GM21576 (cell line): ENCODE results near the gene RGS6.

ENCODE experiments used
- ATAC-seq: cut with Tn5 transposase; IDR thresholded peaks from one replicate; pipeline ENCODE4 v1.9.1; 2021; ENCODE audit warnings: mild to moderate bottlenecking, moderate library complexity; ENCODE audit not compliant: unreplicated experiment

Gene RGS6

DNA sequence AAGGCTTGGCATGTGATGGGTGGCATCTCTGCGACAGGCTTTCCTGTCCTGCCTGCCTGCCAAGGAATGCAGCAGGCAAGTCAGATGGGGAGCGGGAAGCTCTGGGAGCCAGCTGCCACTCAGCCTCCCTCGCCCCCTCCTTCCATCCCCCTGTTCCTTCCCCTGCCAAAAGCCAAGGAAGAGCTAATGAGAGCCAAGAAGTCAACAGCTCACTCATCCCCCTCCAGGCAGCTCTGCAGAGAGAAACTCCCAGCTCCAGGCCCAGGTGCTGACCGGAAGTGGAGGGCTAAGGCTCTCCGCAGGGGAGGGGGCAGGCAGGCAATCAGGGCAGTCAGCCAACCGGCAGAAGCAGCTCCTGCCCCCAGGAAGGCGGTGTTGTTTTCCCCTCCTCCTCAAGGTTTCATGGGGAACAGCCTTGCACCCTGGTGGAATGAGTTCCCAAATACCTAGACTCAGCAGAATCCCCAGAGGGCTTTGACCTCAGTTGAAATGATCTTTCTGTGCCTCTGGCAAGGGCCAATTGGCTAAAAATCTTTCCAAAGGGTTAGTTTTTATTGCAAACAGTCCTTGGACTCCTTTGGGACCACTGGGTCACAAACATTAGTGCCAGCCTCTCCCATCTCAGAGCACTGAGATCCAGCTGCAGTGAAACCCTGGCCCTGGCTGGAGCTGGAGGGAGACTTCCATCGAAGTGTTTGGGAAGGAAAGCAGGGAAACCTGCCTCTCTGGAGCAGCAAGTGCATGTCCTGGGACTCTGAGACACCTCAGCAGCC is 612.6 kb downstream of the RGS6 start:
- no peak for ATAC-seq

DNA sequence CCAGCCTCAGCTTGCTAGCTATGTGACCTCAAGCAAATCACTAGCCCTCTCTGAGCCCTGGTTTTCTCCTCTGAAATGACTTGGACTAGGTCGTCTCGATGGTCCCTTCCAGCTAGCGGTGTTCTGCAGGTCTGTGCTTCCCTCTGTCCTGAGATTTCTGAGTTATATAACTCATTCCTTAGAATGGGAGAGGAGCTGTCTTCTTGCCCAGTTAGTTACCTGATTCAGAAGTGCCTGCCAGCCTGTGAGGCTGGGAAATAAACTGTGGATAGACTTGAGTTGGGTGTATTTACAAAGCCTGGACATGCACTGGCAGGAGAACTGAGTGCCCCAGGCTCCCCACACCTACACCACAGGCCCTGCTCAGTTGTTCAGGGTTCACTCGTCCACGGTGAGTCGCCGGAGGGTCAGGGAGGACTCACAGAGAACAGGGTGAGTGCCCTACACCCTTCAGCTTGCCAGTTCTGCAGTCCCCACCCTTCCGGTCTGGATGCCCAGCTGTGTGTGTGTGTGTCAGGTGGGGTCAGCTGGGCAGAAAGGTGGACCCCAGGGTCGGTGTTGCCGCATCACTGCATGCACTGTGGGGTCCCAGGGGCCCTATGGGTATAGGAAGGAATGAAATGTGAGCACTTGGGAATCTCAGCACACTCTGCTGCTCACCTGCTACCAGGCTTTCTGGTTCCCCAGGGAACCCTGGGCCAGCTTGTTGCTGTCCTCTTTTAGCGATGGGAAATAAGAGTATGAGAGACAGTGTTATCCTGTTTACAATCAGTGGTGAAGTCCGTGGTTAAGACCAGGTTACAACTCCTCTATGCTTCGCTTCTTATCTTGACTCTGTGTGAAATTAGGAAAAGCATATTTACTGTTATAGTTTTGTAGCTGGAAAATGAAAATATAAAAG is 613.4 kb downstream of the RGS6 start:
- ATAC-seq: no peak

DNA sequence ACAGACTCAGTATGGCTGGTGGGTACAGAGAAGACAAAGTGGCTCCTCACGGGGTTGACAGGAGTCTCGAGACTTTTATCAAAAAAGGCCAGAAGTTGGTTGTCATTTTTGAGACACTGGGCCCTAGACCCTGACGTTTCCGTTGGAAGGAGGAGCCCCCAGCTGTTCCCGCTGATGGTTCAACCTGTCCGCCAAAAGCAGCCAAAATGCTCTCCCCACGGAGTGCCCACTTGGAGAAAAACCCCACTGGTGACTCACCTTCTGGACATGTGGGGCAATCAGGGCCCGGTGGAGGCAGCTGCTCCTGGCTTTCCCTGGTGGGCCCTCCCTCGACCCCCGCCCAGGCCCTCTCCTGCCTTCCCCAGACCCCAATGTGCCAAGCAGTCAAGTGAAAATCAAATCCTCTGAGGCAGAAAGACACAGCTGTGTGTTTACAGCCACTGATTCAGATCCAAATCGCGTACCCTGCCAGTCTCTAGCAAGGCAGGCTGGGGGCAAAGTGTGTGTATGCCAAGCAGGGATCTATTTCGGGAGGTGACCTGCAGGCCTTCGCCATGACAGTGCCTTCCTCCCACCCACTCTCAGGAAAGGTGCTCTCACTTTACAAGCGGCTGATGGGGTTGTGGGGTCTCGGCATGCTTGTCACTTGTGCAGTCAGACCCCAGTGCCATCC is 614.3 kb downstream of the RGS6 start:
- no peak for ATAC-seq

DNA sequence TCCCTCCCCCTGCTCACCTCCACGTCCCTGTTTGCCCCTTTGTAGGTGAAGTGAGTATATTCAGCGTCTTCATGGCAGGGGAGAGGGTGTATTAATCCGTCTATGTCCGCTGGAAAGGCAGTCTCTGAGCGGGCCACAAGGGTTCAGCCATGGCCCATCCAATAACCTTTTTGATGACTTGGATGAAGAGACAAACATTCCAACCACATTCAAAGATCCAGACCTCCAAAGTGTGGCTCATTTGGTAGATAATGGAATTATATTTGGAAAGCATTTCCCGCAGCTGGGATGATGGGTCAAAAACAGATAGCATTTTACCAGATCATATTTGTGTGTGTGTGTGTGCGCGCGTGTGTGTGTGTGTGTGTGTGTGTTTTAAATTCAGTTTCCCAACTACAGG is 615.8 kb downstream of the RGS6 start:
- no peak for ATAC-seq

DNA sequence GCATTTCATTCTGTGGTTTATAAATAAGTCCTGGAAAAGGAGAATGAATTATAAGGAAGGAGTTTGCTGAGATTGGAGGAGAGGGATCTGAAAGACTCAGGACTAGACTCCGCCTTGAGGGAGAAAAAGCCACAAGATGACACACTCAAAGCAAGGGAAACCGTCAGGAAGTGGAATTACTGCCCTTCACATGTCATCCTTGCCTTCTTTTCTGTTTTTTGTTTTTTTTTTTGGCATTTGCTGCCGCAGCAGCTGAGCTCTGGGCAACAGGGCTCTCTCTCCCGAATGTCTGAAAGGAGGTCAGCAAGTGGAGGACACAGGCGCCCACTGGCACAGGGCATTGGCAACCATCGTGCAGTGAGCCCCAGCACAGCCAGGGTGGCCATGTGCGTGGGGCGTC is 616.8 kb downstream of the RGS6 start:
- no peak for ATAC-seq

DNA sequence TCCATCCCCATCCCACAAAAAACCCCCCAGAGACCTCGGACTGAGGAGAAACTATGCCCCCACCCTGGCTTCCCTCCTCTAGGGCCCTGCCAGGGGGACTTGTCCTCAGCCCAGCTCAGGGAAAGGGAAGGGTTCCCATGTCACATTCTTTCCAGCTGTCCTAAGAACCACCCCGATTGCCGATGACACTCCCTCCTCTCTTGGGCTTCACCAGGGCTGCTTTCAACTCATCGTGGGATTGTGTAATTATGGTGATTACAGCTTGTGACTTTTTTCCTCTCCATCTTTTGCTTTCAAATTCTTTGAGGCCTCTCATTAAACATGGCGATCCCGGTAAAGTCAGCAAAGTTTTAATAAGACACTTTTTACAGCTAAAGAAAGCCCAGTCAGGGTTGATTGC is 617.6 kb downstream of the RGS6 start:
- no peak for ATAC-seq

DNA sequence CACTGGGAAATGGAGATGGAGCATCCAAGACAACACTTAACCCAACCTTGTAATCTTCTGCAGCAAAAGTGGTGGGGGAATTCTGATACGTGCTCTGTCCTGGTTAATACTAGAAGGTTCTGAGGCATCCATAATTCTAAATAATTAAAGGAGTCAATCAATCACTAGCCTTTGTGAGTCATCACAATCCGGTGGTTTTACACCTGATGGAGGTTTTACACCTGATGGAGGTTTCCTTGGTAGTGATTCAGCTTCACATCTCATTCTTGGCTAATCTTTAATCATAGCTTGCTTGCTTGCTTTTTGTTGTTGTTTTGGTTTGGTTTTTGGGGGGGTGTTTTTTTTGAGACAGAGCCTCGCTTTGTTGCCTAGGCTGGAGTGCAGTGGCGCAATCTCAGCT is 618.3 kb downstream of the RGS6 start:
- ATAC-seq: no peak

DNA sequence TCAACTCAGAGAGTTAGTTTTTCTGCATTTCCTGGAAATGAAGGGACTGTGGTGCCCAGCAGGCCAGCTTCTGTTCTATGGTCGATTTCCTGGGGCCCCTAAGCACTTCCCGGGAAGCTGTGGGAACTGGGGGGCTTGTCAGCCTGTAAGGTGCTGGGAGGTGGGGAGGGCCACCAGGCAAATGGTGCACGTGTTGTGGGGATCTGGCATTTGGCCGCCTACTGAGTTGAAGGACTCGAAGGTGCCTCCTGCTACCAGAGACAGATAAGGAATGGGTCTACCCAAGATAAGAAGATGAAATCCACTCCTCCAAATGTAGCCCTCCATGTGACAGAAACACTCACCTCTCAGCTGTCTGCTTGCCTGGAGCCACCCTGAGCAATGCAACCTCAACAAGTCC is 620.0 kb downstream of the RGS6 start:
- ATAC-seq: no peak

DNA sequence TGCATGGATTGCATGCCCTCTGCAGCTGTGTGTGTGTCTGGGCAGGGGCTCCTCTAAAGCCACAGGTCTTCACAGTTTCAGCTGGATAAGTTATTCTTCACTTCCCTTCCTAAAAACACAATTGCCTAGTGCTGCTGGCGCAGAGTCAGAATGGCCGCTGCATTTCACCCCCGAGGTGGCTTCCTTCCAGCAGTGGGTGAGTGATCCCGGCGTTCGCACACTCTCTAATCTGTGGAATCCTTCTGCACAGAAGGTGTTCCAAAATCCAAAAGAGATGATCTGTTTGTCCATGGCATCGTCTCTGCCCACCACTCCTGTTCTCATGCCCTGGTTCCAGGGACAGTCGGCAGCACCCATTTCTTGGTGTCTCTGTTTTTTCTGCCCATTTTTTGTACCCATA is 620.9 kb downstream of the RGS6 start:
- ATAC-seq: no peak

DNA sequence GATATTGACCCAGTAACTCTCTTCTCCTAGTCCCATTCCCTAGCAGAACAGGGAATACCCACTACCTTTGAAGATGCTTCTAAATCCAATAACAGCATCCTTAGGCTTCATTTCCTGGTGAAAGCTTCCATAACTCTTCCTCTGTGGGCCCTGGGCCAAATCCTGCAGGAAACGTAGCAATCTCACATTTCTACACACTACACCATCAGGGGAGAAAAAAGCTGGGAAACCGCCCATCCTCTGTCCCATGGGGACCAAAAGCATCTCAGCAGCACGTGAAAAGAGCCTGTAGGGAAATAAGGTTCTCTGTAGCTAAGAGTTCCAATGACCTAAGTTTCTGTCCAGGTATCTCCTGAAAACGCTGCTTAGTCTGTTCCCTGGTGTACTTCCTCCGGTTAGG is 621.4 kb downstream of the RGS6 start:
- no peak for ATAC-seq

DNA sequence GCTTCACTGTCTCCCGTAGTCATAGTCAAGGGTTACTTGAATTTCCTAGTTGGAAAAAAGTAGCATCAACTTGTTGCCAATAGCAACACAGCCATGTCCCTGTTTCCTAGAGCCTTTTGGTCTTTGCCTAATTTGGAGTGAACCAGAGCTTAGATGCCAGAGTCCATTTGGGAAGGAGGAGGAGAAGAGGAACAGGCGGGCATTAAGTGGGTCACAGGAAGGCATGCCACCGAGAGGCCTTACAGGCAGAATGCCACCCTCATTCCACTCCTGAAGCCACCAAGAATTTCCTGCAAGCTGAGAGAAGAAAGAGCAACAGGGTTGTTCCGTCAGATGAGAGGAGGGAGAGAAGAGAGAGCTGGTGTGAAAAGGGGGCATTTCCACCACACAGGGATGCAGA is 622.2 kb downstream of the RGS6 start:
- no peak for ATAC-seq

DNA sequence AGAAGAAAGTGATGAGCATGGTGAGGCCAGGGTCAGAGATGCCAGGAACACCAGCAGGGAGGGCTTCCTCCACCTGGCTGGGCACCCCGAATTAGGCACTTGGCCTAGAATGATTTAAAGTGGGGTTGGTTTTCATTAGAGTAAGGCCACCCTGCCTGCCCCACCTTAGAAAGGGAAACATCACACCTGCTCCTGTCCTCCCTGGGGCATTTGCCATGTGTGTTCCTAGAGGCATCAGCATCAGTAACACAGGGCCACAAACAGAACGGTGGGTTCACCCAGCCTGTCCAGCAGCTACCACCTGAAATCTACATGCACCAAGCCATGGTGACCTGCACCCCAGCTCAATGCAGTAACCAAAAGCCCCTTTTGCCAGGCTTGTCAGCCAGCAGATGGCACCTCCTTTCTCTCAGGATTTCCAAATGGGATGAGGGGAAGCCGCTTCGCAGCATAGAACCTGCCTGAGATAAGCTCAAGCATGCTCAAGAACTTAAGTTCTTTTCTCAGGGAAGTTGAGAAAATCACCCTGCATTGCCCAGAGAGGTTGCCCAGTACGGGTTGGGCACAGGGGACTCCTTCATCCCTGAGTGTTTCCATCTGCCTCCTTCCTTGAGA is 622.9 kb downstream of the RGS6 start:
- ATAC-seq: no peak

DNA sequence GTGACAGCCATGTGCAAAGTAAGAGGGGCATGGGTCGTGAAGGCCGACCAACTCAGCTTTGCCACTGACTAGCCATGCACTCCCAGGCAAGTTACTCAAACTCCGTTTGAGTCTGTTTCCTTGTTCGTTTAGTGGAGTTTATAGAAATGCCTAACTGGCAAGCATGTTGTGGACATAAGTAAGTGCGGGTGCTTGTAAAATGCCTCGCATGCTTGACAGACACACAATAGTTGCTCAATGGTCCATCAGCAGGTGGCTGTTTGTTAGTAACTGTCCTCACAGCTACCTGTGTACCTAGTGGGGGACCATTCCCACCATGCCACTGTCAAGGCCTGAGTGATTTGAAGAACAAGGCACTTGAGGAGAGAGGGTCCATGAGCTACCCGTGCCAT is 623.4 kb downstream of the RGS6 start:
- ATAC-seq: no peak

DNA sequence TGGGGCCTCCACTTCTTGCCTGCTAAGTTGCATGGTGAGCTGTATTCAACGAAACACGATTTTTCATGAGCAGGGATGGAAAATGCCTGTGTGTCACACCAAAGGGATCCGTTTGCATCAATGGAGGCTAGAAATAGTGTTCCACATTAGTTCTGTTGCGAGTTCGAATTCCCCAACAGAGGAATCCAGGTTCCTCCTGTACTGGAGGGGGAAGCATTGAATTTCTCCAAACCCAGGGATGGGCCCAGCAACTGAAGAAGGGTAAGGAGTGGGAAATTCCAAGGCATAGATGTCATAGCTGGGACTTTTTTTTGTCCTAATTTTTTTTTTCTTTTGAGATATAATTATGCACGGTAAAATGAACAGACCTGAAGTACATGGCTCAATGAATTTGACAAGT is 625.4 kb downstream of the RGS6 start:
- ATAC-seq: no peak

DNA sequence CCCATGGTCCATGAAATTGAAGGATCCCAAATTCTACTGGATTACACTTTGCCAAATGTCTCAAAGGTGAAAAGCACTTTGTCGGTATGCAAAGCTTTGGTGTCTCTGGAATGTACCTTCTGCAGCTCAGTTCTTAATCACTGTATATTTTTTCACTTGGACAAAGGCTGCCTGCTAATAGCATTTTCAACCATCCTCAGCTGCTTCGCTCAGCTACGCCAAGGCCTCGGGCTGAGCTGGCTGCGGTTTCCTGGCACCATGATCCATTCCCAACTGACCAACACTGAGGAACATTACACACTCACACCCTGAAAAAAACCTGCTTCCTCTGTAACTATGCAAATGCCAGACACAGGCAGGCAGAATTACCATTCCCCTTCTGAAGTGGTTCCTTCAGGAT is 626.5 kb downstream of the RGS6 start:
- no peak for ATAC-seq

DNA sequence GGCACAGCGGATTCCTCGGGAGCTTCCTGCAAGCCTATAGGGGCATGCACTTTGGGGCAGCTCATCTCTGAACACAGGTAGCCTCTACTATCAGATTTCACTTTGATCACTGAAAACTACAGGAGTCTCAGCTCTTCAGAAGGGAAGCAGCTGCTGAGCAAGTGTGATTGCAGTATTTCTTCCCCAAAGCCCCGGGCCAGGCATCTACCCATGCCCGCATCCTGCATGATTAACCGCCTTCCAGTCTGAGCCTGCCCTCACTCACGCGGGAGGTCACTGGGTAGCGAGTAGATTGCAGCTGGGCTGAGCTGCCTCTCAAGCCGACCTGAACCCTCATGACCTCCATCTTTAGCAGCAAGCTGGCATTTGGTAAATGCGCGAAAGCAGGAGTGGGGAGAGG is 627.0 kb downstream of the RGS6 start:
- ATAC-seq: no peak

DNA sequence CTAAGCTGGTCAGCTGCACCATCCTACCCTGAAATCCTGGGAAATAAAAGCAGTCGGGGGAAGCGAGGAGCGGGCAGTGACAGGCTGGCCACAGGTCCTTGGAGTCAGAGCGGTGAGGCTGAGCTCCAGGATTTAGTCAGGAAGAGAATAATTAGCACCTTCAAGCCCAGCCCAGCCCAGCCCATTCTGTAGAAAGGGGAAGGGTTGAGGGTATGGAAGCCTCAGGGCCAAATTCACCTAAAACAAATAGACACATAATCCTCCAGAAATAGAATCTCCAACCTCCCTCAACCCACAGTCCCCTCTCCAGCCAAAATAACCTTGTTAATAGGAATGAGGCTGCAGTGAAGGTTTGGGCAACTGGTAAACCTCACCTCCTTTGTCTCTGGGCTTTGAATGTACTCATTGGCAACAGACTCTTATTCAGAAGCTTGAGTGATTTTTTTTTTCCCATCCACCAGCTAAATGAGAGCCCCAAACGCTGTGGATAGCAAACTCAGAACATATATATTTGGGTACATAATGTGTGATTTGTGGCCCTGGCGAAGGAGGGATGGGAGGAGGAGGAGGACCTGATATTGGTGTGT is 627.5 kb downstream of the RGS6 start:
- ATAC-seq: no peak

DNA sequence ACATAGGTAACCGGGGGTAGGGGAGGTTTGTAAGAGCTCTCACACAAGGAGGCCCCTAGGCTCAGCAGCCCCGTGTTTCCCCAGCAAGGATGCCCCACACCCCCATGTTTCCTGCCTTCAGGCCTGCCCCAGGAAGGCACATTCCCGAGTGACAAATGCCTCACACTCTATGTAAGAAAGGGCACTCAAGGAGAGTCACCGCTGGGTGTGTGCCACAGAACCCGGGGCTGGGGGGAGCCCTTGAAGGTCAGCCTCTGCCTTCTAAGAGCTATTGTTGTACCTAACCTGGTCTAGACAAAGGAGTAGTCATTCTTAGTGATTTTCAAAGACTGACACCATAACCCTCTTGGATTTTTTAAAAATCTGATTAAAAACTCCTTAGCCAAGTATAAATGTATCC is 628.1 kb downstream of the RGS6 start:
- ATAC-seq: no peak

DNA sequence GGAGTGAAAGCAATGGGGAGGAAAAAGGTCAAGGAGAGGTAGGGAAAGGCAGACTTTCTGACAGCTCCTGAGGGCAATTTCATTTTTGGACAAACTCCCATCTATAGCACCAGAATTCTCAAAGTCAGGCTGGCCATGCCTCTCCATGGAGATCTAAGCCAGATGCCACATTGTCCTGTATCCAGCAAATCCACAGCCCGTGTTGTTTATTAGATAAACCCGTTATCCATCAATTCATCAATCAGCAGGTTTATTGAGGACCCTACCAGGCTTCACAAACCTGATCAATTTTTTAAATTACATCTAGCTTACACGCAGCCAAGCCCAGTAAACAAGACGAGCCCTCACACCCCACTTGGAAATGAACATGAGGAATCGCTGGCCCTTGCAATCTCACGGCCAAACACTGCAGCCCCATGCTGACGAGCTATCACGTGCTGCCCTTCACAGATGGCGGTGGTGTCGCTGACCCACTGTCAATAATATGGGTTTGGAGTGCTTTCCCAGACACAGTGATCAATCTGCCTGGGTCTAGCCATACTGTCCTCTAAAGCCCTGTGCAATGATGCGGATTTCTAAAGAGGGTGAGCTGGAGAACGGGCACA is 628.8 kb downstream of the RGS6 start:
- no peak for ATAC-seq

DNA sequence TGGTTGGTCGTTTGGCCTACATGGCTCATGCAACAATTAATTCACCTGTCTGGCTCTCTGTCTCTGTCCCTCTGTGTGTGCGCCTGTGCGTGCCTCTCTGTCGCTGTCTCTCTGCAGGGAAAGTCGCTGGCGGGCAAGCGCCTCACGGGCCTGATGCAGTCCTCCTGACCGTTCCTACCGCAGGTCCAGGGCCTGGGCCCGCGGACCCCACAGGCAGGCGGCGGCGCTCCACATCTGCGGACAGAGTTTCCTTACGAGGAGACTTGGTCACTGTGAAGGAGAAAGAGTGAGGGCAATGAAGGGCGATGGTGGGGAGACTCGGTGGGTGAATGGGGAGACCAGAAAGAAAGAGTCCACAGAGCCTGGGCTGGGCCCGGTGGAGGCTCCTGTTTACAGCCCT is 630.1 kb downstream of the RGS6 start:
- ATAC-seq: no peak

DNA sequence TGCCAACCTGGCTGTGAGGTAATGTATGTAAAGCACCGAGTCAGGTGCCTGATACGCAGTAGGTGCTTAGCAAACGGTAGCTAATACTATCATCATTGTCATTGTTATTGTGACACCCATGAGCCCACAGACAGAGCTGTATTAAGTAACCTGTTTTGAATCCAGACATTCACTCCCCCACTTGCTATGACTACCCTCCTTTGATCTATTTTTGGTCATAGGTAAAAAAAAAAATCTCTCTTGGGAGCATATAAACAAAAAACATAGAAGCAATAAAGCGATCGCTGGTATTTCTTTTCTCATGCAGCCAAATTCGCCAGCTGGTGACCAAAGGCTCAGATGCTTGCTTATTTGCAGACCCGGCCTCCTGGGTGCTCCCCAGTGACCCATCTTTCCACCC is 631.4 kb downstream of the RGS6 start:
- ATAC-seq: no peak
